NCI-H748 treated with DMSO at 0.1 percent for 48 hours (cell line): ENCODE measurements around the gene FBXL7.

Source experiments
- DNase-seq: peaks from one replicate; lab custom pipeline; 2025; lab: John Stamatoyannopoulos, UW

FBXL7 gene

DNA sequence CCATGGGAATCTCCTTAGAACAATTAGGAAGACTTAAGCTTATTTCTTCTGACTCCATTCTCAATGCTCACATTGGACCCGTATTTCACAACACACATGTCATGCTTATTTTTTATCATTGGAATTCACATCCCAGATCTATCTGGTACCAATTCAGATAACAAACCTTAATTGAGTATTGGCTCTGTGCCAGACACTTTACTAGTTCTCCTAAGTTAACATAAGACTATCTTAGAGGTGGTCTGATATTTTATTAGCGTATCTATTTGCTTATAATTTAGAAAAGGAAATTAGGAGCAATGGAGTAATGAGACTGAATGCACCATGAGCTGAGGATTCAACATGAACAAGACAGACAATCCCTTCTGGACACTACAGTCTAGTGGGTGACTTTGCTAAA, 45.1 kb downstream of the FBXL7 start:
- no peak for DNase-seq

DNA sequence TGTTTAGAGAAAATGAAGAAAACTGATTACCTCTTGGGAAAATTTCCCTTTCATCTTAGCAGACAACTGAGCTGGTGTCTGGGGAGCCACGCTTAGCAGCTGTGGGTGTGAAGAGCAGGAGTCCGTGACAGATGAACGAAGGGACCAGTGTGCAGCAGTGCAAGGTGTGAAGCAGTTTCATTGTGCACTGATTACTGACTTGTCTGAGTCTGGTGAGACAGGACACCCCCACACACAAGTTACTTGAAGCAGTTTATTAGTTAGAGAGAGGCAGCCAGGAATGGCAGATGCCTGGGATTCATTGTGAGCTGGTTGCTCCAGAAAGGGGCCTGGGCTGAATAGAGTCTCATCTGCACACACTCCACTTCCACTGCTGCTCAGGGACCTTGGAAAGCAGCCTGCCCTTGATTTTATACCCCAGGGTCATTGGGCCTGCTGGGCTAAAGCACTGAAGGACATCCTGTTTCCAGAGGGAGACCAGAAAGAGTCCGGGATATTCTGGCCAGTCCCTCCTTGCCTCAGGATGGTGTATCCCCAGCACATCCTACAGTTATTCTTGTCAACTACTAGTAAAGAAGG, 47.4 kb downstream of the FBXL7 start:
- no peak for DNase-seq

DNA sequence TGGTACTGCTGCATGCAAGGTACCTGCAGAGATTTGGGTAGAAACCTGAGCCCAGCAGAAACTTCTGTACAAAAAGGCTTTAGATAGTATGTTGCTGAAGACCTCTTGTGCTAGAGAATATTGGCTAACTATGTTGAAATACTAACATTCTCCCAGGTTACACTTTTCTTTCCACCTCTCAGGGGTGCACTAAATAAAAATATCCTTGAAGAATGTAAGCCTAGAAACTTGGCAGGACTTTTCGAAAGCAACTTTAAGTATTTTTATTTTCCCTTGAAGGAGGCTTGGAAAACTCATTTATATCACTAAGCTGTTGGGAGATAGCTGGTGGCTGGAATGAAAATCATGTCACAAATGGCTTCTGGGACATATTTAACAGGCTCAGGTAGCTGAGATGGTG, 50.0 kb downstream of the FBXL7 start:
- DNase-seq: no peak

DNA sequence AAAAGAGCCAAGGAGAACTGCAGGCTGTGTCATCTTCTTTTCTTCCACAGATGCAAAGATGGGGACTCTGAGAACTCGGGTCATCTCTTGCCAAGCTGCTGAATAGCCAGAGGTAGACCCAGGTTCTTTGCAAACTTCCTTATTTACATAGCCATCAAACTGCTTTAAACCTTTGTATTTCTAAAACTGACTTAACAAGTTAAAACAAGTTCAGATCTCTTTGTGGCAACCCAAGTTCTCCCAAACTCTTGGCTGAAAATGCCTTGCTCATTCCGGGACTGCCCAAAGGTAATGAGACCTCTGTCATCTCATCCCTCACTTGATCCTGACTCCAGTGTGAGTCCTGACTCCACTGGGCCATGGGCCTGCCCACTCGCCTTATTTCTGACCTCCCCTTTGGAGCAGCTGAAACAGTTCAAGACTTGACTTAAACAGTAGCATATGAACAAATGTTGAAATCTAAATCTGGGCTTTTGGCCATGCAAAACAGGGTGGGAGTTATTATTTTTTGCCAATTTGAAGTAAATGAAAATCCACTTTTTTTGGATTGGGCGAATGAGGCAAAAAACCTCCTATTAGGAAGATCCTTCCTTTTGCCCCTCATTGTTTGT, 50.6 kb downstream of the FBXL7 start:
- no peak for DNase-seq

DNA sequence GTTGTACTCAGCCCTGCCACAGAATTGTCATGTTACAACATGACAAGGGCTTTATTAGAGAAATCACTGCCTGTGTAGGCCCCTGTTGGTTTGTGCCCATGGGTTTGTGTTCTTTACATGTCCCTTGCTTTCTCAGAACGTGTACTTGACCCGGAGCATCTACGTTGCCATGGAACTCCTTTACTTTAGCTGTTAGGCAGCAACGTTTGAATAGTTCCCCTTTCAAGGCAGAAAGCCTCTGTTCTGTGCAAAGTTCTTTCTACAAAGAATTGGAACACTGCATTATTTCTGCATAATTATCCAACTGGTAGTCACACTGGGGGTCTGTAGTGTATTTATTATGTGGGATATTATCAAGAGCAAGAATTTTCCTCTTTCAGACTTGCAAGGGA, 51.1 kb downstream of the FBXL7 start:
- no peak for DNase-seq

DNA sequence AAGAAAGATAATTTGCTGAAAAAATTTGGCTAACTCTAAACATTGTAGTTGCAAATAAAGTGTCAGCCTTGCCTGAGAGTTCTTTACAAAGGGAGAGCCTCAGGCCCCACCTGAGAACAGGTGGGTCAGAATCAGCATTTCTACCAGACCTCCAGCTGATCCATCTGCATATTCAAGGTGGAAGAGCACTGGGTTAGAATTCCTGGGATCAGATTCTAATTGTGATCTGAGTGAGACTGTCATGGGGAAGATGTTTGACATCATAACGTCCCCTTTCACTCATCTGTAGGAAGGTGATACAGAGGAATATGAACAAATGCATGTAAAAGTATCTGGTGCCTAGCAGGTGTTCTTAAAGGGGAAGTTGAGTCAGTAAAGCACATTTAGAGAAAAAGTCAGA, 54.6 kb downstream of the FBXL7 start:
- DNase-seq: no peak

DNA sequence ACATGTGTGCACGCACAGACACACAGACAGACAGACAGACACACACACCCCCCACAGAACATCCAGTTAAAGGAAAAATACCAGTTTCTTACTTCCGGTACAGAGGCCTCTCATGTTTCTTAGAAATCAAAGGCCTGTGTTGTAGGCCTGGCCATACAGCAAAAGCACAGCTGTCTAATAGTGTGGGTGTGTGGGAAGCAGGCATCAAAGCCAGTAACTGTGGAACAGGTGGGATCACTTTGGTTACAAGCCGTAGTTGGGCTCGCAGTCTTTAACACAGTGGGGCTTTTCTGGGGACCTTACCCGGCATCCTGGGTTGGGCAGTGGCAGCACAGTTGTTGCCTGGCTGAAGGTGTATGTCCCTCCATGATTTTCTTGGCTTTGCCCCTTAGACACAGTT, 55.2 kb downstream of the FBXL7 start:
- no peak for DNase-seq

DNA sequence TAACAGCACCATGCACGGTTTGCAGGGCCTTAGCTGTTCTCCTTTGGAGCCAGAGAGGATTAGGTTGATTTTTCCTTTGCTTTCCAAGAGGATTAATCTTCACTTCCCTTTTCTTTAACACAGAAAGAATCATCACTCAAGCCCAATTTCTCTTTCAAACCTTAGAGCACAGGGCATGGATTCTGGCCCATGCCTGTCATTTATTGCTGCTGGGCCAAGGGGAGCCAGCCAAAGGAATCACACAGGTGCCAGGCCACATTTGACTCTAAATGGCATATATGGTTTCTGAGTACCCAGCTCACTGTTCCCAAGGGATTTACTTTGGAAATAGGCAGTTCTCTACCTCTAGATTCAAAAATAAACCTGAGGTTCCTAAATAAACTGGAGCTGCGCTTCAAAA, 58.3 kb downstream of the FBXL7 start:
- no peak for DNase-seq

DNA sequence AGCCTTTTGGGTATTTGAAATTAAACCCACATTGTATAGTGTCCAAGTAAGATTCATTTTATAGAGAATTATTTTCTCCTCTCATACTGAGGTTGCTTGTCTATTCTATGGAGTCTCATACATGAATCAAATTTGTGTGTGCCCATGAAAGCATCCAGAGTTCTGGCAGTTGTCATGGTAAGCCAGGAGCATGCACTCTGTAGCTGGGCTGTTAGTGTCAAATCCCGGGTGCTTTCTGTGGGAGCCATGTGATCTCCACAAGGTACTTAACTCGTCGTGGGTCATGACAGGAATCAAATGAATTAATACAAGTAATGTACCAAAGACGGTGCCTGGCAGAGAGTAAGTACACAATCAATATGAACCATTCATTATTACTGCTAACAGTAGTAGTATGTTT, 58.7 kb downstream of the FBXL7 start:
- no peak for DNase-seq

DNA sequence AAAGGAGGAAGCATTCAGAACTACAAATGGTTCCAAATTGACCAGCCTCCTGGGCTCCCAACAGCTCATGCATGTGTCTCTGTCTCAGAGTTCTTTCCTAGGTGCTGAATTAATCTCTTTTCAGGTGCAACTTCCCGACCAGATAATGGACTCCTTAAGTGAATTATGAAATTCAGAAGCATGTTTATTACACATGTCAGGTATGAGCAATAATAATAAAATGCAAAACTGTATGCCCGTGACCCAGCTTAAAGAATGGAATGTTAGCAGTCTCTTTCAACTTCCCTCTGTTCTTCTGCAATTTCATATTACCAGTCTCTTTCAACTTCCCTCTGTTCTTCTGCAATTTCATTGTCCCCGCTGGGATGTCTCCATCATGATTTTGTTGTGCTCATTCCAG, 60.4 kb downstream of the FBXL7 start:
- no peak for DNase-seq

DNA sequence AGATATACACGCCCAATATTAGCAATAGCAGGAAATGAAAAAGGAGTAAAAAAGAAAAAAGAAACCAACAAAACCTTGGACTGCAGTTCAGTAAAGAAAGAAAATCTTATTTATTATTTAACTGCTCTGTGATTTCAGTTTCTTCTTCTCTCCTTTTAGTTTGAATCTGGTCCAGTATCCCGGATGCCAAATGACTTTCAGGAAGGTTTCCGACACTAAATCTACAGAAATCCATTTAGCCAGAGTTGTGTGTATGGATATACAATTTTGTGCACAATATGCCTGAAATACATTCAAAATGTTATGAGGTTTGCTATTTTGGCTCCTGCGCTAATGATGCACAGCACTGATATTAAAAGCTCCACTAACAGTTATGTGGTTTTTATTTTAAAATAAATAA, 64.5 kb downstream of the FBXL7 start:
- DNase-seq: no peak

DNA sequence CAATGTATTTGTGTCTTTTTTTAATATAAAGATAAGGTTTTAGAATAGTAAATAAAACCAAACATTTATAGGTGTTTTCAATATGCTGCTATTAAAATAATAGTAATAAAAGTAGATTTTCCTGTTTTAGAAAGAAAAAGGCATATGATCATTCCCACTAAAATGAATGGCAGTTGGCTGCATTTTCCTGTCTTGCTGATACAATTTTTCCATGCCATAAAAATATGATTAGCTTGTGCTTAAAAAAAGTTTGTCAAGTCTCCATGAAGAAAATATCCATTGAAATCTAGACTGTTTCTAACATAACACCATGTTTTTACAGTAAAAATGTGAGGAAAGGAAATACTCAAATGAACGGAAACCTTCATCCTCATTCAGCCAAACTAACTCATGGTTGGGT, 65.0 kb downstream of the FBXL7 start:
- no peak for DNase-seq

DNA sequence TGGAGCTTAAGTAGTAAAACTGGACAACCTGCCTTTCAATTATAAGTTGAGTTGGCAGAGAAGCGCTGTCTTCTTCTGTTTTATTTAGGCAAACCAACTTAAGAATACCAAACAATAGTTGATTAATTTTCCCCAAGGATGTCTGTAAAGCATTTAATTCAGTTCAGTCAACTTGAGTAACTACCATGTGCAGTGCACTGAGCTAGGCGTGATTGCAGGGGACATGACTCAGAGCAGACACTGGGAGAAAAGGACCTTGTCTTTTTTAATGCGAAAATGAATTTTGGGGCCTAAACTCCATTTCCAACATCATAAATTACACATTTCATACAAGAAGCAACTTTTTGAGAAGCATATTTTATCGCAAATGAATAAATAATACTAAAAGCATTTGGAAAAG, 66.3 kb downstream of the FBXL7 start:
- DNase-seq: no peak

DNA sequence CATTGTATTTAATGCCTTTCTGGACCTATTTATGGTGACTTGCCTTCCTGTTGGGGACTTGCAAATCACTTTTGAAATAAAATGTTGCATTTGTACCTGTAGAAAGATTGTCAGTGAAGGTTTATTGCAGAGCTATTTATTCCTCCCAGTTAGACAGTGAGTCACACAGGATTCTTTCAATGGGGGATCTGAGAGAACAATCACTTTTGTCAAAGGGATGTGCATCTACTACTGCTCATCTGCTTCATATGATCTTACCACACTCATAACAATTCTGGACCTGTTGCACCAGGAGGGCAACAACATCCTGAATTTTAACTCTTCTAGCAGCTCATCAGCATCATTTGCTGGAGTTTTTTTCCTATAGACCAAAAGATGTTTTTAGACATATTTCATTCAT, 66.8 kb downstream of the FBXL7 start:
- no peak for DNase-seq

DNA sequence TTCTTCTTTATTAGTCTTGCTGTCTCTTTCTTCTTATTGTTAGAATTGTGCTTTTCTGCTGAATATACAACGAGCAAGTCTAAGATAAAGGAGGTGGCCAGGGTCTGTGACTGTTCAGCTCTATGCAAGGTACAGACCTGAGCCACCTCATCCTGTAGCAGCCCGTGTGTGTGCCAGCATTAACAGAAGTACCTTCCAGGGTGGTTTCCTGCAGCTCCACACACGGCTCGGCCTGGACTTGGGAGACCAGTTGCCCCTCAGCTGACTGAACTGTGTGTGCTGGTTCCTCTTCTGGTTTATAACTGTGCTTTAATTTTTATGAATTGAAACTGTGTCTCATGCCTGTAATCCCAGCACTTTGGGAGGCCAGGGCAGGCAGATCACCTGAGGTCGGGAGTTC, 70.5 kb downstream of the FBXL7 start:
- no peak for DNase-seq

DNA sequence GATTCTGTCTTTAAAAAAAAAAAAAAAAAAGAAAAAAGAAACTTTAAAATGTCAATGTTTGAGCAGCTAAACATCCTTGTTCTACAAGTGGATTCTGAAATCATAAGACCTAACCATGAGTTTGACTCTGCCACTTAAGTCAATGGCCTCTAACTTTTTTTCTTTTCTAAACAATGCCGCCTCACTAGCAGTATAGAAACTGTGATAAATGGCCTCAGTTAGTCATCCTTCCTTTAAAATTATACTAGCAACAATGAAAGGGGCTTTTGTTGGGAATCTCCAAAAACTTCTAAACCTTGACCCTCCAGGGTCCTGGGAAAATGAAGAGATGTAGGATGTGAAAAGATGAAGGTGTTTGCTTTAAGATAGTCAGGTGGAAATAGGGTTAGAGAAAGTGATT, 71.1 kb downstream of the FBXL7 start:
- no peak for DNase-seq

DNA sequence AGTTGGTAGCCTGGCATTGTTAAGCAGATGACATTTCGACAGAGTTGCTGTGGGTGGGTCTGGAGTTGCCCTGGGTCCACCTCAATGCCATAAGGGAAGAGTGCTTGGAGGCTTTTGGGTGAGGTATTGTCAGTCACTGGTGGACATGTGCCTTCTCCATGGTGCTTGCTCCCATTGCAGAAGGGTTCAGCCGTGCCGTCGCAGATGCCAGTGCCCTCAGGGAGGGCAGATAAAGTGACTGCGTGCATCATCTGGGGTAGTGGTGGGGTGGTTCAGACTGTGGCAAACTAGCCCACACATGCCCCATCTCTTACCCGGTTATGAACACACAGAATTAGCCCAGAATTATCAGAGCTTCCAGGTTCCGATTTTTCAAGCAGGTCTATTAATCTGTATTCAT, 71.6 kb downstream of the FBXL7 start:
- DNase-seq: no peak

DNA sequence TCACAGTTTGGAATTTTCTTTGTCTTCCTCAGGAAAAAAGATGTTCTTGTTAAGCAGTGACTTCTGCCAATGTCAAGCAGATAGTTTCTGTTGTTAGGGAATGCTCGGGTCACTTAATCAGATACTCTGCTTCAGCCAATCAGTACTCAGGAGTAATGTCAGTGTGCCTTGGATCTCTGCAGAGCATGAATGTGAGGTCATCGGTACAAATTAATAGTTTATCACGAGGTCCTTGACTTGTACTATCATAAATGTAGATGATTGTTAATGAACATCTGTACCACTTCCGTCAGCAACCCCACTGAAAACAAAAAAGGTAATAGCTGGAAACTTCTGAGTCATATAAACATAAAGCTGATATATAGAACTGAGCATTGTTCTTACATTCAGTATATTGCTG, 73.6 kb downstream of the FBXL7 start:
- no peak for DNase-seq

DNA sequence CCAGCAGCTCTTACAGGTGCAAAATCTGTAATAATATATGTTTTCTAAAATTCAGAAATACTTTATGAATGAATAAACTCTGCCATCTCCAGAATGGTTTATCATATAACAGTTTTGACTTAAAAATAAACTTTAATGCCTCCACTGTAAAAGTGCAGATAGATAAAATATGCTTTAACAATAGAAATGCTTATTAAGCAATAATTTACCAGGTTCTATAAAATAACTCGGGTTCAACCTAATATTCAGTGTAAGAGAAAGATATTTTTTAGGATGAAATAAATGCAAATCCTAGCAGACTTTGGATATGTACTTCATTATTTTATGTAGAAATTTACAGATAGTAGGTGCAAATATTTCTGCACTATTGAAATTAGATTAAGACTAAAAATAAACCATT, 74.1 kb downstream of the FBXL7 start:
- DNase-seq: no peak

DNA sequence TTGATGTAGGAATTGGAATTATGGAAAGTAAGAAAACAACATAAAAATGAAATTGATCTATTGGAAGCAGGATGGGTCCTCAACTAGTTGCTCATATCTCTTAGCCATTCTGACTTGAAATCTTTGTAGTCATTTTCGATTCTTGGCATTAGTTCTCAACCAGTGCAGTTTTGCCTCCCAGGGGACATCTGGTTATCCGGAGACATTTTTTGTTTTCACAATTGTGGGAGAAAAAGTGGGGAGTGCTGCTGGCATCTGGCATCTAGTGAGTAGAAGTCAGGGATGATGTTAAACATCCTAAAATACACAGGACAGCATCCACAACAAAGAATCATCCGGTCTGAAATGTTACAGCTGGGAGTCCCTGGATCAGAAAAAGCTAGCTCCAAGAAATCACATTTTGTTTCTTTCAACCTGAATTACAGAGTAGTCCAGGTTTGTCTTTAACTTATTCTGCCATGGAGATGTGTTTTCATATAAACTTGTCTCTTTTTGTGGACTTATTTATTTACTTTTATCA, 74.9 kb downstream of the FBXL7 start:
- DNase-seq: no peak

DNA sequence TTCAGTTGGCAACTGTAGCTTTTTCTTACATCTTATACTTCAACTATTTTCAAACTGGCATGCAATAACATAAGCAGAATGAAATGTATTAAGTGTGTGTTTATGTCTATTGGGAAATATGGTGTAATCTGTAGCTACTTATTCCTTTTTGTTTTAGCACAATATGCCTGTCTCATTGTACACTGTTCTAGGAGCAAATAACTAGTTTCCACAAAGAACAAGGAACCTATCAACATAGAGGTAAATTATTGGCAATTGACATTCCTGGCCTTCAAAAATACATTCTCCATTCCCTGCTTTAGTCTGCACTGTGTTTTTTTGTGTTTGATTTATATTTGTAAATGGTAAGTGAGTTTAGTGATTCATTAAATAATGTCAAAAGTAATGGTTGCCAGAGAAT, 75.7 kb downstream of the FBXL7 start:
- DNase-seq: no peak

DNA sequence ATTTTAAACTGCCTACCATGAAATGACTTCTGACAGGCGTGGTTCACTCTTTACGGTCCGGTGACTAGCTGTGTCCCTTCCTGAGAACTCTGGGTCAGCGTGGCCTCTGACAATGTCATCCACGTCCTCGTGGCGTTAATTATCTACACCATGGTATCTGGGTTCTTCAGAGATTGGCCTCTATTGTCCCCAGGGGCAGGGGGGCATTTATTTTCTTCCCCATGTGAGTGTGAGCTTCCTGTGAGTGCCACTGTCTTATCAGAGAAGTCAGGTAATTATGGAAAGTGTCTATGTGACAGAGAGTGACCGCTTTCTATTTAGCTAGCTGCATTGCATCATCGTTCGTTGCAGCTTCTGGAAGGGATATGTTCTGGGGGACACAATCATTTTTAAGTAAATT, 77.2 kb downstream of the FBXL7 start:
- DNase-seq: no peak

DNA sequence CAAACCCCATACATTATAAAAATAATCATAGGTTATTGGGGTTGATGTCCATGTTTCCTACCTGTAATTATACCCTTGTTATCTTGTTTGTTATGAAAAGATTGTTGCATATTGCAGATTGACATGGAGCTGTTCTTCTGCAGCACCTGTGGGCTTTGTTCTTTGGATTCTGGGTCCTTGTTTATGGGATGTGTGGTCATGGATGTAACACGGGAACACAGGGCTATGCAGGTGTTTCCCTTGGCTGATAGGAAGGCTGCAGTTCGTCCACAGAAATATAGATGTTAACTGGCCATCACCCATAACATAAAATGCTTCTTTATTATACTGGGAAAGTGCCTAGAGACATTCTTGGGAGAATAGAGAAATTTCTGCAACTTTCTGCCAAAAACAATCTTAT, 77.9 kb downstream of the FBXL7 start:
- no peak for DNase-seq

DNA sequence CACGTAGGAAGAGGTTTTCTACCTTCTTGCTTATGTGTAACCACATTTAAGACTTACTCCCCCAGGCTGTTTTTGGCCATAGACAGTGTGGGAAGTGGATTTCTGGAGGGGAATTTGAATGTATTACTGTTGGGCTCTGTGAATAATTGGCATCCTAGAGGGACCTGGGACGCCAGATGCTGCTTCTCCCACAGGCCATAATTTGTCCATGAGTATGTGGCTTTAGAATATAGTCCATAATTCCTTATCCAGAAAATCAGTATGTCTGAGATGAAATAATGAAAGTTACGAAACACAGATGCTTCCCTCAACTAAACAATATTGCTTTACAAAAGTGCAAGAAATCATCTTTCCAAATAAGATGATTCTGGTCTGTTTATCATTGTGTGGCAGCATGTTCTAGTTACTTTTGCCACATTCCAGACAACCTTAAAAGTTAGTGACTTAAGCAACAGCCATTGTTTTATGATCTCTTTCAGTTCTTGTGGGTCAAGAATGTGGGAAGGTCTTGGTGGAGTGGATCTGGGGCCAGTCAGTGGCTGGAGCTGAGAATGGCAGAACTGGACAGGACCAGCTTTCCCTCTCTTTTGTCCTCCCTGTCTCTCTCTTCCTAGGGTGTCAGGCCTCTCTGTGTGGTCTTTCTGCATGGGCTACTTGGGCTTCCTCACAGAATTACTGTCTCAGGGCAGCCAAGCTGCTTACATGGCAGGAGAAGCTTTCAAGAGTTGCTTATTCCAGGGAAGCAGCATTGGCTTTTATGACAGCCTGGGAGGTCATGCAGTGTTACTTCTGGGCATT, 79.4 kb downstream of the FBXL7 start:
- DNase-seq: no peak
